Measurements from ENCODE around the gene NKAPD1. TPM values are rescaled to one million over a fixed set of nuclear protein-coding genes. Genes with fewer than 3 reads are reported as not detected.

Gene NKAPD1
- polyA plus RNA-seq, 1 of the 3 experiments (the other 2 are of a cell fraction) = 9.2 TPM

GRCh38 chr11:112085822-112086421, 11.8 kb downstream of the NKAPD1 start:
- under 1% methylated on average over 19 of the region's 19 CpGs for WGBS (ENCODE audit: low lambda C conversion rate)
- Histone ChIP-seq H3F3A (replicated peaks; ENCODE audit: insufficient read depth) (peaks cover 43% of the 10 kb centered on the region), H3K36me3 (replicated peaks in 1 of 2; ENCODE audit: control insufficient read depth in 1 of 2, insufficient read depth in 2 of 2, low read length in 1 of 2) (peaks cover 58 to 59% of the 10 kb centered on the region in 2 experiments), H3K27ac (ENCODE audit: low read depth in 2 of 2, low read length in 1 of 2) (peak overlapping the region; percentile 17 to 86; a peak in 3 of 4 replicates), H4K20me1 (ENCODE audit: insufficient read depth) (no peaks in the 10 kb centered on the region), H3K4me3 (ENCODE audit: low read depth in 2 of 2, low read length in 1 of 2) (peak overlapping the region; percentile 72 to 85), H3K4me2 (peak overlapping the region; percentile 78), H3K9ac (peak overlapping the region; percentile 81), H3K4me1 (ENCODE audit: control insufficient read depth in 1 of 2, insufficient read depth in 2 of 2, low read depth in 1 of 2, low read length in 1 of 2) (peaks cover 0 to 19% of the 10 kb centered on the region in 2 experiments; a peak in 3 of 4 replicates), H3K79me2 (ENCODE audit: insufficient read depth) (peaks cover 62% of the 10 kb centered on the region), H3K27me3 (ENCODE audit: insufficient read depth) (no peaks in the 10 kb centered on the region), H3K9me3 (no peaks in the 10 kb centered on the region), H2AFZ (ENCODE audit: low read depth) (no peak overlapping the region; the same call in 1 of the 2 replicates), H3K9me2 (no peaks in the 10 kb centered on the region)
- no peak for TF ChIP-seq GATA2 (CRISPR knock-in tag; IDR thresholded peaks at IDR 0.05)
- peak; percentile 88 for TF ChIP-seq MAX (IDR thresholded peaks at IDR 0.05; ENCODE audit: low read depth)
- TF ChIP-seq PBX3 (IDR thresholded peaks at IDR 0.05) = no peak
- no peak for TF ChIP-seq POLR2AphosphoS5 (IDR thresholded peaks at IDR 0.05; ENCODE audit: low read depth, low read length)
- TF ChIP-seq MEF2A (IDR thresholded peaks at IDR 0.05; ENCODE audit: borderline replicate concordance, low read depth) = no peak
- peak; percentile 47; the same call in 1 of the 2 replicates for TF ChIP-seq USF1 (IDR thresholded peaks at IDR 0.05; ENCODE audit: borderline replicate concordance, low read depth)
- no peak for TF ChIP-seq RFX5 (IDR thresholded peaks at IDR 0.05; ENCODE audit: low read length)
- no peak for TF ChIP-seq RXRA (IDR thresholded peaks at IDR 0.05; ENCODE audit: borderline replicate concordance, low read depth)
- peak; percentile 71 for TF ChIP-seq MXI1 (IDR thresholded peaks at IDR 0.05; ENCODE audit: low read depth, low read length)
- ChIA-PET POLR2A (interaction anchor here (0.7 kb wide), 1 partner anchor 21 kb away, joined by 3 read pairs; no protein-coding TSS in a partner anchor), CTCF (interaction anchor here (1.7 to 4.2 kb wide), 2 partner anchors 27 to 193 kb away, joined by 4 to 16 read pairs; no protein-coding TSS in a partner anchor)
- DNase-seq = peak; percentile 55

GRCh38 chr11:112086422-112087191, 12.5 kb downstream of the NKAPD1 start, which contains the start of the genes SDHD and TIMM8B:
Gene SDHD (plus strand): TSS chr11:112086873. CDS start chr11:112086908, 35 bp downstream.
Gene TIMM8B (minus strand): TSS chr11:112086756. CDS start chr11:112086723, 33 bp downstream.
- no peaks in the 10 kb centered on the region for H3K9me2 ChIP-seq
- peak within 1 kb of the TSS; percentile 27; the same call in 1 of the 2 replicates for H2AFZ ChIP-seq (ENCODE audit: low read depth)
- peaks cover 38% of the 10 kb centered on the region for H3F3A ChIP-seq (replicated peaks; ENCODE audit: insufficient read depth)
- H4K20me1 ChIP-seq (ENCODE audit: insufficient read depth) = no peaks in the 10 kb centered on the region
- no peaks in the 10 kb centered on the region for H3K27me3 ChIP-seq (ENCODE audit: insufficient read depth)
- peak within 1 kb of the TSS; percentile 86 for H3K4me2 ChIP-seq
- DNase-seq = peak; percentile 91
- POLR2A ChIA-PET = interaction anchor here (0.7 to 1.5 kb wide), 2 partner anchors 21 to 215 kb away, joined by 3 read pairs; partner anchors contain the start of gene ALG9
- H3K4me3 ChIP-seq (ENCODE audit: low read depth in 2 of 2, low read length in 1 of 2) = peak within 1 kb of the TSS; percentile 72 to 85
- H3K4me1 ChIP-seq (ENCODE audit: control insufficient read depth in 1 of 2, insufficient read depth in 2 of 2, low read depth in 1 of 2, low read length in 1 of 2) = peaks cover 0 to 19% of the 10 kb centered on the region in 2 experiments; a peak in 3 of 4 replicates
- under 1% methylated on average over 43 of the region's 45 CpGs for WGBS (ENCODE audit: low lambda C conversion rate)
- CTCF ChIA-PET = interaction anchor here (0.8 to 4.2 kb wide), 5 partner anchors 11 to 193 kb away, joined by 3 to 16 read pairs (median 4); no protein-coding TSS in a partner anchor
- H3K79me2 ChIP-seq (ENCODE audit: insufficient read depth) = peaks cover 64% of the 10 kb centered on the region
- H3K27ac ChIP-seq (ENCODE audit: low read depth in 2 of 2, low read length in 1 of 2) = peak within 1 kb of the TSS; percentile 48 to 86
- peak within 1 kb of the TSS; percentile 81 for H3K9ac ChIP-seq
- no peaks in the 10 kb centered on the region for H3K9me3 ChIP-seq
- H3K36me3 ChIP-seq (replicated peaks in 1 of 2; ENCODE audit: control insufficient read depth in 1 of 2, insufficient read depth in 2 of 2, low read length in 1 of 2) = peaks cover 64% of the 10 kb centered on the region in 2 experiments
- 0 out of 2 replicates have a peak, but pooled peaks have one; percentile 15 for TF ChIP-seq MXI1 (IDR thresholded peaks at IDR 0.05; ENCODE audit: low read depth, low read length)
- TF ChIP-seq EZH2phosphoT487 (IDR thresholded peaks at IDR 0.05; ENCODE audit: borderline replicate concordance, low read depth) = no peak
- no peak for TF ChIP-seq FOSL2 (IDR thresholded peaks at IDR 0.05; ENCODE audit: borderline replicate concordance, low read depth)
- no peak for TF ChIP-seq USF2 (IDR thresholded peaks at IDR 0.05; ENCODE audit: borderline replicate concordance, low read depth, low read length)
- TF ChIP-seq PBX3 (IDR thresholded peaks at IDR 0.05) = no peak
- peak; percentile 92 for TF ChIP-seq YY1 (IDR thresholded peaks at IDR 0.05; ENCODE audit: low read depth)
- no peak for TF ChIP-seq ZBTB33 (IDR thresholded peaks at IDR 0.05; ENCODE audit: borderline replicate concordance, low read depth)
- TF ChIP-seq POLR2AphosphoS5 (IDR thresholded peaks at IDR 0.05; ENCODE audit: low read depth, low read length) = no peak; the same call in none of the 2 replicates
- peak; percentile 92 for TF ChIP-seq TAF1 (IDR thresholded peaks at IDR 0.05; ENCODE audit: borderline replicate concordance, low read depth, low read length)
- TF ChIP-seq MEF2A (IDR thresholded peaks at IDR 0.05; ENCODE audit: borderline replicate concordance, low read depth) = no peak
- no peak for TF ChIP-seq RCOR1 (IDR thresholded peaks at IDR 0.05; ENCODE audit: low read length)
